GM23338 (cell line): Measurements from ENCODE around the gene DTNA. TPM values are rescaled to one million over a fixed set of nuclear protein-coding genes. Genes with fewer than 3 reads are reported as not detected.
A peak's percentile ranks its signal among the peaks of the same experiment; 100 is the strongest.

Source experiments
- ATAC-seq: fragments of 200-7000 bp; cut with Tn5 transposase; 3 replicates; pipeline ENCODE4 v1.9.1; 2020
- DNase-seq: peaks from one replicate; pipeline ENCODE4 v3.0.0-alpha.2; 2015; ENCODE audit warnings: low spot score
- H2AFZ ChIP-seq: fragments of 200-600 bp; sonication (generic); 2 replicates; pipeline ENCODE4 v1.8.0; 2016; ENCODE audit warnings: antibody characterized with exemption, mild to moderate bottlenecking, moderate library complexity
- H3F3A ChIP-seq: fragments of 200-600 bp; sonication (generic); replicated peaks from 2 replicates; pipeline ENCODE4 v1.8.0; 2017; ENCODE audit warnings: antibody characterized with exemption, mixed run types, low read depth
- H3K27ac ChIP-seq: fragments of 200-600 bp; sonication (generic); 2 replicates; pipeline ENCODE4 v1.6.1; 2016; ENCODE audit warnings: low read depth
- H3K27me3 ChIP-seq: fragments of 200-600 bp; sonication (generic); 2 replicates; pipeline ENCODE4 v1.8.0; 2016; ENCODE audit warnings: mild to moderate bottlenecking, mixed run types, moderate library complexity; ENCODE audit not compliant: insufficient read depth
- H3K36me3 ChIP-seq: fragments of 200-600 bp; sonication (generic); 2 replicates; pipeline ENCODE4 v1.8.0; 2016; ENCODE audit warnings: mild to moderate bottlenecking; ENCODE audit not compliant: insufficient read depth
- H3K4me1 ChIP-seq: fragments of 200-600 bp; sonication (generic); 2 replicates; pipeline ENCODE4 v1.8.0; 2016; ENCODE audit warnings: mild to moderate bottlenecking, moderate library complexity; ENCODE audit not compliant: insufficient read depth
- H3K4me2 ChIP-seq: fragments of 200-600 bp; sonication (generic); 2 replicates; pipeline ENCODE4 v1.7.1; 2017; ENCODE audit warnings: mixed run types
- H3K4me3 ChIP-seq: fragments of 200-600 bp; sonication (generic); 2 replicates; pipeline ENCODE4 v1.6.1; 2016; ENCODE audit warnings: mixed run types
- H3K79me2 ChIP-seq: fragments of 200-600 bp; sonication (generic); replicated peaks from 2 replicates; pipeline ENCODE4 v1.8.0; 2017; ENCODE audit warnings: mild to moderate bottlenecking; ENCODE audit not compliant: insufficient read depth
- H3K9me2 ChIP-seq: fragments of 200-600 bp; sonication (generic); 2 replicates; pipeline ENCODE4 v1.8.0; 2017; ENCODE audit not compliant: insufficient read depth
- H4K20me1 ChIP-seq: fragments of 200-600 bp; sonication (generic); replicated peaks from 2 replicates; pipeline ENCODE4 v1.8.0; 2017; ENCODE audit warnings: mild to moderate bottlenecking; ENCODE audit not compliant: insufficient read depth
- H3K27ac Mint-ChIP-seq: 2 replicates; pipeline ENCODE4 v1.8.0; 2020; ENCODE audit warnings: inconsistent platforms, mild to moderate bottlenecking, moderate library complexity, mixed read lengths
- H3K27me3 Mint-ChIP-seq: 3 replicates; pipeline ENCODE4 v1.8.0; 2022; ENCODE audit warnings: low read depth, mild to moderate bottlenecking, moderate library complexity, mixed read lengths, inconsistent platforms; ENCODE audit not compliant: insufficient read depth, poor library complexity
- H3K36me3 Mint-ChIP-seq: 3 replicates; pipeline ENCODE4 v1.8.0; 2021; ENCODE audit warnings: low read depth, mild to moderate bottlenecking, inconsistent platforms, moderate library complexity, mixed read lengths
- H3K4me1 Mint-ChIP-seq: 3 replicates; pipeline ENCODE4 v1.8.0; 2020; ENCODE audit warnings: mild to moderate bottlenecking, inconsistent platforms, mixed read lengths
- H3K4me3 Mint-ChIP-seq: 3 replicates; pipeline ENCODE4 v1.8.0; 2021; ENCODE audit warnings: moderate library complexity, mild to moderate bottlenecking, inconsistent platforms, mixed read lengths
- H3K9me3 Mint-ChIP-seq: 3 replicates; pipeline ENCODE4 v1.8.0; 2020; ENCODE audit warnings: moderate library complexity, mild to moderate bottlenecking, inconsistent platforms, mixed read lengths
- CREB1 ChIP-seq: fragments of 250-450 bp; sonication (Bioruptor Pico); IDR thresholded peaks from 2 replicates; pipeline ENCODE4 v1.5.0; 2020; ENCODE audit warnings: low read depth, mild to moderate bottlenecking, moderate library complexity
- CTCF ChIP-seq, 2 experiments: fragments of 200-600 bp in 1 of 2; sonication (generic) in 1 of 2; conservative IDR thresholded peaks; 2 replicates each; pipeline versions ENCODE4 v1.5.1 to v1.6.1; 2016 to 2017; ENCODE audit warnings: antibody characterized with exemption in 2 of 2, low read depth in 2 of 2, mild to moderate bottlenecking in 2 of 2, moderate library complexity in 1 of 2
- JUNB ChIP-seq: IDR thresholded peaks from one replicate; pipeline ENCODE4 v1.6.1; 2016; ENCODE audit warnings: antibody characterized with exemption; ENCODE audit not compliant: unreplicated experiment
- POLR2AphosphoS5 ChIP-seq: IDR thresholded peaks from 2 replicates; pipeline ENCODE4 v1.6.1; 2016; ENCODE audit warnings: antibody characterized with exemption, low read depth
- ZNF114 ChIP-seq: fragments of 250-450 bp; sonication (Bioruptor Pico); IDR thresholded peaks from 2 replicates; pipeline ENCODE4 v1.5.0; 2020; ENCODE audit warnings: mild to moderate bottlenecking, moderate library complexity
- polyA plus RNA-seq: library from polyadenylated mRNA; unstranded; fragments of >200 nt; fragmentation: Nextera tagmentation; extraction: Ambion mirVana; gene quantifications from 2 replicates; pipeline ENCODE4 v1.2.1, GENCODE V29; 2016
- total RNA-seq: library from RNA; depleted of rRNA; stranded (reverse); fragments of >200 nt; shearing (Covaris generic); gene quantifications from 2 replicates; pipeline ENCODE4 v1.2.3, GENCODE V29; 2014
- TF ChIP-seq, protein P1 (sequence below): fragments of 250-450 bp; sonication (Bioruptor Pico); IDR thresholded peaks from 2 replicates; pipeline ENCODE4 v1.5.0; 2020; ENCODE audit warnings: mild to moderate bottlenecking, moderate library complexity

The DTNA gene
- total and polyA plus RNA-seq, 2 experiments from 2014 or later: 11.5 to 25.1 TPM

- no peak overlapping the region for H3K4me2 ChIP-seq
- Mint-ChIP-seq H3K27me3 (no peaks in the 10 kb centered on the region), H3K4me1 (peaks cover 16% of the 10 kb centered on the region), H3K9me3 (no peaks in the 10 kb centered on the region; the same call in 2 of the 3 replicates), H3K36me3 (peaks cover 10% of the 10 kb centered on the region), H3K4me3 (no peak overlapping the region), H3K27ac (no peak overlapping the region)
- H4K20me1 ChIP-seq: no peaks in the 10 kb centered on the region
- H3K36me3 ChIP-seq: no peaks in the 10 kb centered on the region
- H3K27ac ChIP-seq: no peak overlapping the region
- H3K4me3 ChIP-seq: no peak overlapping the region
- no peak for TF ChIP-seq ZNF114 (CRISPR knock-in tag)
- DNase-seq: no peak
- peaks cover 18% of the 10 kb centered on the region for H3K4me1 ChIP-seq
- ATAC-seq: no peak
- no peak overlapping the region for H2AFZ ChIP-seq
- H3K79me2 ChIP-seq: no peaks in the 10 kb centered on the region
- H3F3A ChIP-seq: no peaks in the 10 kb centered on the region
- no peaks in the 10 kb centered on the region for H3K27me3 ChIP-seq
- peaks cover 10% of the 10 kb centered on the region; the same call in 1 of the 2 replicates for H3K9me2 ChIP-seq
These were observed 12.2 kb upstream of the DTNA start for GRCh38 chr18:34697891-34698290.

DNA sequence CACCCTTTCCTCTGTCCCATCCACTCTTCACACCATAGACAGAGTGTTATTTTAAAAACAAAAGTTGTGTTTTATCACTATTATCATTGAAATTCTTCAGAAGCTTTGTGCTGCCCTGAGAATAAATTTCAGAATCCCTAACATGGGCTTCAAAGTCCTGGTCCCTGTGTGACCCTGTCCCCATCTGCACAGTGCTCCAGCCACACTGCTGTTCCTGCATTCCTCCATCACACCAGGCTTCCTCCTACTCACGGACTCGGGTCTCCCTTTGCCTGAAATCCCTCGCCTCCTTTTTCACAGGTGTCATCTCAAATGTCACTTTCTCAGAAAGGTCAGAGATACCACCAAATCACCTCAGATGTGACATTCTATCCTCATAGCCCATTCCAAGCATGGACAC, 8.2 kb upstream of the DTNA start:
- DNase-seq (no peak), ATAC-seq (peak; percentile 29; the same call in 2 of the 3 replicates)
- no peak overlapping the region for H3K4me3 ChIP-seq
- H3K36me3 Mint-ChIP-seq: peaks cover 10% of the 10 kb centered on the region
- H3K27me3 ChIP-seq: no peaks in the 10 kb centered on the region
- peaks cover 18% of the 10 kb centered on the region for H3K4me1 ChIP-seq
- H3K27me3 Mint-ChIP-seq: no peaks in the 10 kb centered on the region
- H3K4me1 Mint-ChIP-seq: peaks cover 11% of the 10 kb centered on the region
- no peak overlapping the region for H2AFZ ChIP-seq
- H3K4me2 ChIP-seq: no peak overlapping the region
- TF ChIP-seq POLR2AphosphoS5 (no peak), CTCF (conservative IDR thresholded peaks at IDR 0.05; ENCODE audit: low read depth in 2 of 2) (no peak), JUNB (no peak)
- H3K79me2 ChIP-seq: no peaks in the 10 kb centered on the region
- H3K9me2 ChIP-seq: peaks cover 10% of the 10 kb centered on the region; the same call in 1 of the 2 replicates
- H3K36me3 ChIP-seq: no peaks in the 10 kb centered on the region
- no peak overlapping the region for H3K4me3 Mint-ChIP-seq
- H3K27ac ChIP-seq: no peak overlapping the region
- no peaks in the 10 kb centered on the region; the same call in 2 of the 3 replicates for H3K9me3 Mint-ChIP-seq
- no peak overlapping the region for H3K27ac Mint-ChIP-seq
- no peaks in the 10 kb centered on the region for H3F3A ChIP-seq
- no peaks in the 10 kb centered on the region for H4K20me1 ChIP-seq

DNA sequence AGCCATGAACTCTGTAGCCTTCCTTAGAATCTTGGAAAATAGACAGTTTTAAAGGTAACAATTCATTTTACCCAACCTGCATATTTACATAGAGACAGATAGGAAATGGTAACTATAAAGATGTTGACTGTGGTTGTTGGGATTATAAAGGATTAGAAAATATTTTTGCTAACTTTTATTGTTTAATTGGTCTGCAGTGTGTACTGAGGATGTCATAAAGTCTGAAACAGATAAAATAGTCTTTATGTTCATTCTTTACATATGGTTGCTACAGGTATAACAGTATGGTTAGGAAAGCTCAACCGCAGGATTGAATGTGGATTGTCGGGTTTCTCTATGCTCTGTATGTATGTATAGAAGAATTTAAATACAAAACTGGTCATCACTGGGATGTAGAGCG, 7.3 kb upstream of the DTNA start:
- Histone ChIP-seq H3K79me2 (no peaks in the 10 kb centered on the region), H3K9me2 (peaks cover 7% of the 10 kb centered on the region; the same call in 1 of the 2 replicates), H3F3A (no peaks in the 10 kb centered on the region), H3K4me1 (peaks cover 22% of the 10 kb centered on the region), H3K36me3 (no peaks in the 10 kb centered on the region), H2AFZ (no peak overlapping the region), H3K4me3 (no peak overlapping the region), H3K27ac (no peak overlapping the region), H3K4me2 (no peak overlapping the region), H3K27me3 (no peaks in the 10 kb centered on the region), H4K20me1 (no peaks in the 10 kb centered on the region)
- no peak for DNase-seq
- Mint-ChIP-seq H3K9me3 (no peaks in the 10 kb centered on the region; the same call in 2 of the 3 replicates), H3K27me3 (no peaks in the 10 kb centered on the region), H3K4me1 (peaks cover 12% of the 10 kb centered on the region), H3K27ac (no peak overlapping the region), H3K4me3 (no peak overlapping the region), H3K36me3 (peaks cover 10% of the 10 kb centered on the region)
- ATAC-seq: no peak
- TF ChIP-seq JUNB: no peak
- TF ChIP-seq, protein P1, sequence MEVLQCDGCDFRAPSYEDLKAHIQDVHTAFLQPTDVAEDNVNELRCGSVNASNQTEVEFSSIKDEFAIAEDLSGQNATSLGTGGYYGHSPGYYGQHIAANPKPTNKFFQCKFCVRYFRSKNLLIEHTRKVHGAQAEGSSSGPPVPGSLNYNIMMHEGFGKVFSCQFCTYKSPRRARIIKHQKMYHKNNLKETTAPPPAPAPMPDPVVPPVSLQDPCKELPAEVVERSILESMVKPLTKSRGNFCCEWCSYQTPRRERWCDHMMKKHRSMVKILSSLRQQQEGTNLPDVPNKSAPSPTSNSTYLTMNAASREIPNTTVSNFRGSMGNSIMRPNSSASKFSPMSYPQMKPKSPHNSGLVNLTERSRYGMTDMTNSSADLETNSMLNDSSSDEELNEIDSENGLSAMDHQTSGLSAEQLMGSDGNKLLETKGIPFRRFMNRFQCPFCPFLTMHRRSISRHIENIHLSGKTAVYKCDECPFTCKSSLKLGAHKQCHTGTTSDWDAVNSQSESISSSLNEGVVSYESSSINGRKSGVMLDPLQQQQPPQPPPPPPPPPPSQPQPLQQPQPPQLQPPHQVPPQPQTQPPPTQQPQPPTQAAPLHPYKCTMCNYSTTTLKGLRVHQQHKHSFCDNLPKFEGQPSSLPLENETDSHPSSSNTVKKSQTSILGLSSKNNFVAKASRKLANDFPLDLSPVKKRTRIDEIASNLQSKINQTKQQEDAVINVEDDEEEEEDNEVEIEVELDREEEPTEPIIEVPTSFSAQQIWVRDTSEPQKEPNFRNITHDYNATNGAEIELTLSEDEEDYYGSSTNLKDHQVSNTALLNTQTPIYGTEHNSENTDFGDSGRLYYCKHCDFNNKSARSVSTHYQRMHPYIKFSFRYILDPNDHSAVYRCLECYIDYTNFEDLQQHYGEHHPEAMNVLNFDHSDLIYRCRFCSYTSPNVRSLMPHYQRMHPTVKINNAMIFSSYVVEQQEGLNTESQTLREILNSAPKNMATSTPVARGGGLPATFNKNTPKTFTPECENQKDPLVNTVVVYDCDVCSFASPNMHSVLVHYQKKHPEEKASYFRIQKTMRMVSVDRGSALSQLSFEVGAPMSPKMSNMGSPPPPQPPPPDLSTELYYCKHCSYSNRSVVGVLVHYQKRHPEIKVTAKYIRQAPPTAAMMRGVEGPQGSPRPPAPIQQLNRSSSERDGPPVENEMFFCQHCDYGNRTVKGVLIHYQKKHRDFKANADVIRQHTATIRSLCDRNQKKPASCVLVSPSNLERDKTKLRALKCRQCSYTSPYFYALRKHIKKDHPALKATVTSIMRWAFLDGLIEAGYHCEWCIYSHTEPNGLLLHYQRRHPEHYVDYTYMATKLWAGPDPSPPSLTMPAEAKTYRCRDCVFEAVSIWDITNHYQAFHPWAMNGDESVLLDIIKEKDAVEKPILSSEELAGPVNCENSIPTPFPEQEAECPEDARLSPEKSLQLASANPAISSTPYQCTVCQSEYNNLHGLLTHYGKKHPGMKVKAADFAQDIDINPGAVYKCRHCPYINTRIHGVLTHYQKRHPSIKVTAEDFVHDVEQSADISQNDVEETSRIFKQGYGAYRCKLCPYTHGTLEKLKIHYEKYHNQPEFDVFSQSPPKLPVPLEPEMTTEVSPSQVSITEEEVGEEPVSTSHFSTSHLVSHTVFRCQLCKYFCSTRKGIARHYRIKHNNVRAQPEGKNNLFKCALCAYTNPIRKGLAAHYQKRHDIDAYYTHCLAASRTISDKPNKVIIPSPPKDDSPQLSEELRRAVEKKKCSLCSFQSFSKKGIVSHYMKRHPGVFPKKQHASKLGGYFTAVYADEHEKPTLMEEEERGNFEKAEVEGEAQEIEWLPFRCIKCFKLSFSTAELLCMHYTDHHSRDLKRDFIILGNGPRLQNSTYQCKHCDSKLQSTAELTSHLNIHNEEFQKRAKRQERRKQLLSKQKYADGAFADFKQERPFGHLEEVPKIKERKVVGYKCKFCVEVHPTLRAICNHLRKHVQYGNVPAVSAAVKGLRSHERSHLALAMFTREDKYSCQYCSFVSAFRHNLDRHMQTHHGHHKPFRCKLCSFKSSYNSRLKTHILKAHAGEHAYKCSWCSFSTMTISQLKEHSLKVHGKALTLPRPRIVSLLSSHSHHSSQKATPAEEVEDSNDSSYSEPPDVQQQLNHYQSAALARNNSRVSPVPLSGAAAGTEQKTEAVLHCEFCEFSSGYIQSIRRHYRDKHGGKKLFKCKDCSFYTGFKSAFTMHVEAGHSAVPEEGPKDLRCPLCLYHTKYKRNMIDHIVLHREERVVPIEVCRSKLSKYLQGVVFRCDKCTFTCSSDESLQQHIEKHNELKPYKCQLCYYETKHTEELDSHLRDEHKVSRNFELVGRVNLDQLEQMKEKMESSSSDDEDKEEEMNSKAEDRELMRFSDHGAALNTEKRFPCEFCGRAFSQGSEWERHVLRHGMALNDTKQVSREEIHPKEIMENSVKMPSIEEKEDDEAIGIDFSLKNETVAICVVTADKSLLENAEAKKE (CRISPR knock-in tag): no peak
- no peak for TF ChIP-seq CREB1 (CRISPR knock-in tag)
- TF ChIP-seq POLR2AphosphoS5: no peak
- no peak for TF ChIP-seq CTCF (conservative IDR thresholded peaks at IDR 0.05; ENCODE audit: low read depth in 2 of 2)
